Sigmoid colon (tissue), 7 donors: ENCODE measurements around the gene BCL10. TPM values are rescaled to one million over a fixed set of nuclear protein-coding genes. Genes with fewer than 3 reads are reported as not detected.
A peak's percentile ranks its signal among the peaks of the same experiment; 100 is the strongest.

Experiments
- DNase-seq: peaks from one replicate; pipeline ENCODE4 v3.0.0-alpha.2; 2019
- H3K27ac ChIP-seq, 4 donors: fragments of 200-600 bp; sonication (generic); one replicate each; pipeline ENCODE4 v1.5.1; 2016 to 2019; ENCODE audit warnings: mild to moderate bottlenecking in 1 of 4
- H3K27me3 ChIP-seq, 3 donors: fragments of 200-600 bp; sonication (generic); one replicate each; pipeline ENCODE4 v1.5.1; 2019; ENCODE audit warnings: mild to moderate bottlenecking in 1 of 3
- H3K36me3 ChIP-seq, 4 donors: fragments of 200-600 bp; sonication (generic); one replicate each; pipeline ENCODE4 v1.5.1; 2016 to 2019
- H3K4me1 ChIP-seq, 4 donors: fragments of 200-600 bp; sonication (generic); one replicate each; pipeline ENCODE4 v1.5.1; 2017 to 2019
- H3K4me3 ChIP-seq, 4 donors: fragments of 200-600 bp; sonication (generic); one replicate each; pipeline ENCODE4 v1.5.1; 2017 to 2019; ENCODE audit warnings: mild to moderate bottlenecking in 2 of 4, moderate library complexity in 1 of 4
- H3K9me3 ChIP-seq, 4 donors: fragments of 200-600 bp in 3 of 4; sonication (generic) in 3 of 4; one replicate each; pipeline versions ENCODE4 v1.5.1 to v1.6.1; 2013 to 2019
- EP300 ChIP-seq, 4 donors: sonication (generic); formaldehyde crosslinking; IDR thresholded peaks; one replicate each; pipeline ENCODE4 v1.6.1; 2017; ENCODE audit warnings: antibody characterized with exemption in 4 of 4
- POLR2A ChIP-seq, 2 donors: fragments of 450-650 bp; IDR thresholded peaks; one replicate each; pipeline ENCODE4 v1.6.1; 2016; ENCODE audit warnings: antibody characterized with exemption in 2 of 2, mild to moderate bottlenecking in 2 of 2, moderate library complexity in 2 of 2
- POLR2AphosphoS5 ChIP-seq, 4 donors: sonication (generic); formaldehyde crosslinking; IDR thresholded peaks; one replicate each; pipeline ENCODE4 v1.6.1; 2017; ENCODE audit warnings: antibody characterized with exemption in 4 of 4
- WGBS, 2 donors: extraction: QIAGEN DNeasy Blood & Tissue Kit; methylation state at CpG; one replicate each; pipeline ENCODE4 v1.1.7; 2013; 5-methylcytosine and 5-hydroxymethylcytosine counted together
- intact Hi-C: fragments of 100-400 bp; cut with DNase I; formaldehyde crosslinking; loops from one replicate; pipeline ENCODE4 v1.15.1; 2023
- polyA plus RNA-seq, 3 donors: library from polyadenylated mRNA; stranded (reverse); fragments of 200-250 nt; gene quantifications; one replicate each; pipeline ENCODE4 v1.2.3, GENCODE V29; 2013
- total RNA-seq, 4 donors: library from RNA; depleted of rRNA; stranded (reverse); fragments of >200 nt; gene quantifications; one replicate each; pipeline ENCODE4 v1.1.0, GENCODE V29; 2016
- TF ChIP-seq, protein P1 (sequence below), 4 experiments: fragments of 450-650 bp in 3 of 4; fragments of 200-600 bp in 1 of 4; IDR thresholded peaks; one replicate each; pipeline ENCODE4 v1.5.1; 2016 to 2019; ENCODE audit warnings: antibody characterized with exemption in 4 of 4, mild to moderate bottlenecking in 3 of 4, moderate library complexity in 2 of 4
- donor health status: healthy with polysubstance abuse.
- donor health status: Bipolar disorder and iron deficiency.
- donor health status: healthy.

BCL10 gene
- 10 to 100 TPM in 2 of 4 donors, 1 to 10 TPM in 2; 6.7 to 14.2 (median 9.7) TPM for total RNA-seq
- 10 to 100 TPM; 33.6 to 49.7 (median 40.8) TPM for polyA plus RNA-seq

DNA sequence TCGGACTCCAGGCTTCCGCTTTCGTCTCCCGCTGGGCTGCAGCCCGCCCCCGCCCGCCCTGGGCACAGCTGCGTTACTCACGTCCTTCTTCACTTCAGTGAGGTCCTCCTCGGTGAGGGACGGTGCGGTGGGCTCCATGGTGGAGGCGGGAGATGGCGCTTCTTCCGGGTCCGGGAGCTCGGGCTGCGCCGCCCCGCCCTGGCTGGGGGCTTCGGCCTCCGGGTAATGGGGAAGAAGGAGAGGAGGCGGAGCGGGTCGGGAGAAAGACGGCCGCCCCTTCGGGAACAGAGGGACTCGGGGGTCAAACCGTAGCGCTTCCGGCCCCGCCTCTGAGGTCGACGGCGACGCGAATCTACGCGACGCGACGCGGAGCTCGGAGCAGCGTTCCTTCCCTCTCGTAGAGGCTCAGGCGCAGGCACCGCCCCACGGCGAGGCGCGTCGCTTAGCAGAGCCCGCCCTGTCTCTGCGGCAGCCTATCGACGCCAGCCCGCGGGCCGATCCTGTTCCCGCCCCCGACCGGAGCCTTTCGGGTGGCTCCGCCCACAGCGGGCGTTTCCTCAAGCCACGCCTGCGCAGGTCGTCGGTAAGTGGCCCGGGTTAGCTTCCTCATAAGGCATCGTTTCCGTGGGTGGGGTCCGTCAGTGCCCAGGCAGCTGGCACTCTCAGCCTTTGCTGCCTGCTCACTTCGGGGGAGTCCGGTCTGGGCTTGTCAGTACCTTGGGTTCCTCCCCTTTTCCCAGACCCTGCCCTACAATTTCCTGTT, at the start of gene BCL10:
BCL10 (minus strand) TSS at position 418 of the 763 bp plus-strand sequence; CDS start at position 138, 280 bp downstream.
- TF ChIP-seq POLR2AphosphoS5 (IDR thresholded peaks at IDR 0.05) (peak; percentile 89 to 92 (median 92)), EP300 (IDR thresholded peaks at IDR 0.05) (peak in 1 of 4 donors; percentile 11), POLR2A (IDR thresholded peaks at IDR 0.05) (peak; percentile 69 to 84)
- TF ChIP-seq, protein P1, sequence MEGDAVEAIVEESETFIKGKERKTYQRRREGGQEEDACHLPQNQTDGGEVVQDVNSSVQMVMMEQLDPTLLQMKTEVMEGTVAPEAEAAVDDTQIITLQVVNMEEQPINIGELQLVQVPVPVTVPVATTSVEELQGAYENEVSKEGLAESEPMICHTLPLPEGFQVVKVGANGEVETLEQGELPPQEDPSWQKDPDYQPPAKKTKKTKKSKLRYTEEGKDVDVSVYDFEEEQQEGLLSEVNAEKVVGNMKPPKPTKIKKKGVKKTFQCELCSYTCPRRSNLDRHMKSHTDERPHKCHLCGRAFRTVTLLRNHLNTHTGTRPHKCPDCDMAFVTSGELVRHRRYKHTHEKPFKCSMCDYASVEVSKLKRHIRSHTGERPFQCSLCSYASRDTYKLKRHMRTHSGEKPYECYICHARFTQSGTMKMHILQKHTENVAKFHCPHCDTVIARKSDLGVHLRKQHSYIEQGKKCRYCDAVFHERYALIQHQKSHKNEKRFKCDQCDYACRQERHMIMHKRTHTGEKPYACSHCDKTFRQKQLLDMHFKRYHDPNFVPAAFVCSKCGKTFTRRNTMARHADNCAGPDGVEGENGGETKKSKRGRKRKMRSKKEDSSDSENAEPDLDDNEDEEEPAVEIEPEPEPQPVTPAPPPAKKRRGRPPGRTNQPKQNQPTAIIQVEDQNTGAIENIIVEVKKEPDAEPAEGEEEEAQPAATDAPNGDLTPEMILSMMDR (IDR thresholded peaks at IDR 0.05) = no peak
- WGBS, 2 donors = 0% methylated on average over 78 of the region's 78 CpGs
- H3K9me3 ChIP-seq = no peaks in the 10 kb centered on the region
- peak within 1 kb of the TSS; percentile 95 to 98 (median 96) for H3K27ac ChIP-seq
- H3K36me3 ChIP-seq = no peaks in the 10 kb centered on the region
- peak within 1 kb of the TSS; percentile 74 to 96 (median 95) for H3K4me3 ChIP-seq
- H3K27me3 ChIP-seq = no peaks in the 10 kb centered on the region
- DNase-seq = peak; percentile 99
- intact Hi-C loops = no loop called here
- H3K4me1 ChIP-seq = peaks cover 0 to 39% (median 31%) of the 10 kb centered on the region in 4 donors

DNA sequence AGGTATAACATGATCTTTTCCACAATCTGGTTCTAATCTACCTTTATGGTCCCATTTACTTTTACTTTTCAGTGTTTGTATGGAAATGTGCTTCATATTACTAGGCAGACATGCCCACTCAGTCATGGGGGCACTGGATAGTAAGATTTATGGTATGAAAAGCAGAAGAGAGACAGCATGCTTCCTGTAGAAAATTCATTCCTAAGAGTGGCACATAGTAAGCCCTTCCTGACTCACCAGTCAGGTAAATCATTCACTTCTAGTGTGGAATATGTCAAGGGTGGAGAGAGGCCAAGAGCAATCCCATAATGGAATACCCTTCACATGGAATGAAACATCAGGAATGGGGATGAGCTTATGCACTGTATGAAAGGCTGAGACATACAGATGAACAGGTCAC, 49.5 kb upstream of the BCL10 start:
- Histone ChIP-seq H3K36me3 (no peaks in the 10 kb centered on the region), H3K4me3 (no peak overlapping the region), H3K27ac (no peak overlapping the region), H3K9me3 (no peaks in the 10 kb centered on the region), H3K27me3 (no peaks in the 10 kb centered on the region), H3K4me1 (peaks cover 0 to 30% (median 21%) of the 10 kb centered on the region in 4 donors)
- no peak for DNase-seq
- intact Hi-C loops = no loop called here
- TF ChIP-seq, protein P1 (IDR thresholded peaks at IDR 0.05) = no peak

DNA sequence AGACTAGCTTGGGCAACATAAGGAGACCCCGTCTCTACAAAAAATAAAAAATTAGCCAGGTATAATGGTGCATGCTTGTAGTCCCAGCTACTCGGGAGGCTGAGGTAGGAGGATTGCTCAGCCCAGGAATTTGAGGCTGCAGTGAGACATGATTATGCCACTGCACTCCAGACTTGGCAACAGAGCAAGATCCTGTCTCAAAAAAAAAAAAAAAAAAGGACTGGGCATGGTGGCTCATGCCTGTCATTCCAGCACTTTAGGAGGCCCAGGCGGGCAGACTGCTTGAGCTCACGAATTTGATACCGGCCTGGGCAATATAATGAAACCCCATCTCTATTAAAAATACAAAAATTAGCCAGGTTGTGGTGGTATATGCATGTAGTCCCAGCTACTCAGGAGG, 47.3 kb upstream of the BCL10 start:
- TF ChIP-seq, protein P1 (IDR thresholded peaks at IDR 0.05) = no peak
- TF ChIP-seq EP300 (IDR thresholded peaks at IDR 0.05) (no peak), POLR2A (IDR thresholded peaks at IDR 0.05) (no peak), POLR2AphosphoS5 (IDR thresholded peaks at IDR 0.05) (no peak)
- intact Hi-C loops = no loop called here
- Histone ChIP-seq H3K4me3 (no peak overlapping the region), H3K36me3 (peaks cover 0 to 3% (median 0%) of the 10 kb centered on the region in 4 donors), H3K4me1 (peaks cover 0 to 14% (median 6%) of the 10 kb centered on the region in 4 donors), H3K27ac (no peak overlapping the region), H3K9me3 (no peaks in the 10 kb centered on the region), H3K27me3 (no peaks in the 10 kb centered on the region)
- DNase-seq = no peak
- 97% methylated on average over 5 of the region's 5 CpGs for WGBS, 2 donors

DNA sequence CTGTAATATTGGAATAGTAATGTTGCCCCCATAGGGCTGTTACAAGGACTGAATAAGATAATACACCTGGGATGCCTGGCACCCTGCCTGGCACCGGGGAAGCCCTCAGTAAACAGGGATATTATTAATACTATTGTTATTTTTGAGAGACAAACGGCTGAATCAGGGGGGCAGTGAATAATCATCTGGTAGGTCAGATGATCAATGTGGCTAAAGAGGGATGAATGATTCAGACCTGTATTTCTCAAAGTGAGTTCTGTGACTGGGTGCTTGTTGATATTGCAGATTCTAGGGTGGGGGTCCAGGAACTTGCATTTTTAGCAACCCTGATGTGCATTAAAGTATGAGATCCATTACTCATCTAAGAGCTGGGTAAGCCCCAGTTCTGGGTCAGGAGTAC, 46.2 kb upstream of the BCL10 start:
- no peak overlapping the region for H3K27ac ChIP-seq
- H3K9me3 ChIP-seq = no peaks in the 10 kb centered on the region
- H3K27me3 ChIP-seq = no peaks in the 10 kb centered on the region
- no peak for DNase-seq
- no peak for TF ChIP-seq EP300 (IDR thresholded peaks at IDR 0.05)
- TF ChIP-seq, protein P1 (IDR thresholded peaks at IDR 0.05) = no peak
- TF ChIP-seq POLR2A (IDR thresholded peaks at IDR 0.05) = no peak
- no peak for TF ChIP-seq POLR2AphosphoS5 (IDR thresholded peaks at IDR 0.05)
- peaks cover 0 to 9% (median under 1%) of the 10 kb centered on the region in 4 donors for H3K4me1 ChIP-seq
- intact Hi-C loops = no loop called here
- 78 to 82% methylated on average over 2 of the region's 2 CpGs for whole genome bisulfite sequencing, 2 donors
- peaks cover 0 to 3% (median 0%) of the 10 kb centered on the region in 4 donors for H3K36me3 ChIP-seq
- no peak overlapping the region for H3K4me3 ChIP-seq
